GM23248 (cell line): Measurements from ENCODE around the gene PIK3CG.
"Not testable (repeated sequence)": the region's sequence is repeated elsewhere in the genome, so short reads cannot be mapped to it uniquely, and the experiment has no call there.

Source experiments
- EZH2 ChIP-seq: fragments of 200-600 bp; sonication (generic); IDR thresholded peaks from 2 replicates; pipeline ENCODE4 v1.6.1; 2018; ENCODE audit warnings: antibody characterized with exemption, mild to moderate bottlenecking; ENCODE audit not compliant: insufficient read depth, poor library complexity, severe bottlenecking
- EZH2phosphoT487 ChIP-seq: fragments of 200-600 bp; sonication (generic); IDR thresholded peaks from 2 replicates; pipeline ENCODE4 v1.6.1; 2018; ENCODE audit warnings: antibody characterized with exemption, moderate library complexity, mild to moderate bottlenecking, low read depth; ENCODE audit not compliant: insufficient read depth

GRCh38 chr7:106929616-106930015 lies 64.5 kb downstream of the PIK3CG start:
- TF ChIP-seq EZH2phosphoT487, EZH2: not testable (repeated sequence)
